NCI-H2196 treated with DMSO at 0.1 percent for 48 hours (cell line): ENCODE measurements around the gene ADGRE2.
"Not testable (repeated sequence)": the region's sequence is repeated elsewhere in the genome, so short reads cannot be mapped to it uniquely, and the experiment has no call there.

Experiments
- DNase-seq: peaks from one replicate; lab custom pipeline; 2025; ENCODE audit not compliant: unreplicated experiment; lab: John Stamatoyannopoulos, UW

Gene ADGRE2

DNA sequence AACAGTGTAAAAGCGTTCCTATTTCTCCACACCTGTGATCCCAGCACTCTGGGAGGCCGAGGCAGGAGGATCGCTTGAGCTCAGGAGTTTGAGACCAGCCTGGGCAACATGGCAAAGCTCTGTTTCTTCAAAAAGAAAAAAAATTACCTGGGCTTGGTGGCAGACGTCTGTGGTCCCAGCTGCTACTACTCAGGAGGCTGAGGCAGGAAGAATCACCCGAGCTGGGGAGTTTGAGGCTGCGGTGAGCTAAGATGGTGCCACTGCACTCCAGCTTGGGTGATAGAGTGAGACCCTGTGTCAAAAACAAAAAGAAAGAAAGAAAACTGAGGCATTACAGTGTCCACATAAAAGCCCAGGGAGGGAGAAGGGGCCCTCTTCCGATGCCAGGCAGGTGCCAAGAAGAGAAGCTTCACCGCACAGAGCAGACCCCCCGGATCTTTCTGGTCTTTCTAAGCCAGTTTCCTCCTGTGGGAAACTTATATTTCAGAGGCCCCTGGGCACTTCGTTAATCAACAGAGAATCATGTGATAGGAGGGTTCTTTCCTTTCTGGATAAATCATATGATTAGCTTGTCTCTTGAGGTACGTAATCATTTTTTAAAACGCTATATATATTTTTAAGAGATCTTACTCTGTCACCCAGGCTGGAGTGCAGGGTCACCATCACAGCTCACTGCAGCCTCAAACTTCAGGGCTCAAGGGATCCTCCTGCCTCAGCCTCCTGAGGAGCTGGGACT is at the start of gene ADGRE2:
Gene ADGRE2 (minus strand): TSS at position 451 of the 736 bp plus-strand sequence. CDS start 1,804 bp downstream, outside the sequence.
- DNase-seq, result not testable (repeated sequence)

GRCh38 chr19:14826006-14826405 is 47.6 kb upstream of the ADGRE2 start:
- DNase-seq, result no peak

GRCh38 chr19:14821937-14822336 is 43.6 kb upstream of the ADGRE2 start:
- DNase-seq, result no peak

- DNase-seq, result no peak
These were observed 40.2 kb upstream of the ADGRE2 start for GRCh38 chr19:14818588-14818987.

- no peak for DNase-seq
These were observed 38.7 kb upstream of the ADGRE2 start for GRCh38 chr19:14817052-14817451.

- DNase-seq, result no peak
These were observed 36.8 kb upstream of the ADGRE2 start for GRCh38 chr19:14814982-14815652.

DNA sequence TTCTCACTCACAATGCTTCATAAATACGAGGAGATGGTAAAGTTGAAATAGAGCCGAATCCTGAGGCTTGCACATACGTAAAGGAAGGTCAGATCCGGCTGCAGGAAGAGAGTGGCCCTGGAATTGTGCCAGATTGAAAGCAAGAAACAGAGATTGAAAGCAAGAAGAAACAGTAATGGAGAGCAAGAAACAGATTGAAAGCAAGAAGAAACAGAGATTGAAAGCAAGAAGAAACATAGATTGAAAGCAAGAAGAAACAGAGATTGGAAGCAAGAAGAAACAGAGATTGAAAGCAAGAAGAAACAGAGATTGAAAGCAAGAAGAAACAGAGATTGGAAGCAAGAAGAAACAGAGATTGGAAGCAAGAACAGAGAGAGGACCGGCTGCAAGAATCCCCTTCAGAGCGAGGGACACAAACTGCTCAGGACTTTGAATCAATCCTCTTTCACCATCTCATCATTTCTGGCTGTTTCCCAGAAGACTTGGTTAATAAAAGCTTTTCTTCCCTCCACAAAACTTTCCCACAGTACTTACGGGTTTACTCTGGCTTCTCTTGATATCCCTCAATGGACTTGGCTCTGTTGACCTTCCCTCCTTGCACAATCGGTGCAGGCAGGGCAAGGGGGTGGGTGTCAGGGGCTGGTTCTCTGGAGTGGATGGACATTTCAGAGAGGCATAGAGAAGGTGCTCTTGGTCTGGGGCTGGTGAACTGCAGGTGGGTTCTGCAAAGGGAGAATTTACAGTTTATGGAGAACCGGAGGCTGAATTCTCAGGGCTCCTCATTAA is 31.1 kb upstream of the ADGRE2 start:
- no peak for DNase-seq

DNA sequence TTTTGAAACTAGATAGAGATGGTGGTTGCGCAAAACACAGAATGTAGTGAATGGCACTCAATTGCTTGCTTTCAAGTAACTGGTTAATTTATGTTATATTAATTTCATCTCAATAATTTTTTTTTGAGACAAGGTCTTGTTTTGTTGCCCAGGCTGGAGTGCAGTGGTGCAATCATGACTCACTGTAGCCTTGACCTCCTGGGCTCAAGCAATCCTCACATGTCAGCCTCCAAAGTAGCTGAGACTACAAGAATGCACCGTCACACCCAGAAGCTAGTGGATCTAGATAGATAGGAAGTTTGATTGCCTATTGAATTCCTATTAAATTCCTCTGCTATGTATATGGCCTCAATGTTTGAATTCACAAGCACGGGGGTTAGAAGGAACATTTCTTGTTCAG is 26.4 kb upstream of the ADGRE2 start:
- DNase-seq, result no peak

DNA sequence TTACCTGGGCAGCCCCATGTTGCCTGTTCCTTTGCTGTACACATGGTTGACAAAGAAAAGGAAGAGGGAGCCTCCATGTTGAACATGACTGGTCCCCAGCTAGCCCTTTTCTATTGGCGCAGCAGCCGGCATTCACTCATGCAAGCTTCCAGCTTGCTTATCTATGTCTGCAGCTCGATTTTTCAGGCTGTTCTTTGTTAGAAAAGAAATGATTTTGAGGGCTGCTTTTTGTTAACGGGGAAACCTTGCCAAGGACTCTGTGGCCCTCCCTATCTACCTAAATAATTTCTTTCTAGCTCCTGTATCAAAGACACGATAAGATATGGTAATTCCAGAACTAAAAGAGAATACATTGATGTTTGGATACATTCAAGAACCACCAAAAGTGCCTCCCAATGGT is 20.4 kb upstream of the ADGRE2 start:
- no peak for DNase-seq

- DNase-seq, result no peak
These were observed 17.7 kb upstream of the ADGRE2 start for GRCh38 chr19:14796021-14796420.

- DNase-seq, result no peak
These were observed 16.8 kb upstream of the ADGRE2 start for GRCh38 chr19:14795078-14795721.

- not testable (repeated sequence) for DNase-seq
These were observed 13.9 kb upstream of the ADGRE2 start for GRCh38 chr19:14792250-14792649.

GRCh38 chr19:14786421-14786851 is 8.1 kb upstream of the ADGRE2 start:
- no peak for DNase-seq

DNA sequence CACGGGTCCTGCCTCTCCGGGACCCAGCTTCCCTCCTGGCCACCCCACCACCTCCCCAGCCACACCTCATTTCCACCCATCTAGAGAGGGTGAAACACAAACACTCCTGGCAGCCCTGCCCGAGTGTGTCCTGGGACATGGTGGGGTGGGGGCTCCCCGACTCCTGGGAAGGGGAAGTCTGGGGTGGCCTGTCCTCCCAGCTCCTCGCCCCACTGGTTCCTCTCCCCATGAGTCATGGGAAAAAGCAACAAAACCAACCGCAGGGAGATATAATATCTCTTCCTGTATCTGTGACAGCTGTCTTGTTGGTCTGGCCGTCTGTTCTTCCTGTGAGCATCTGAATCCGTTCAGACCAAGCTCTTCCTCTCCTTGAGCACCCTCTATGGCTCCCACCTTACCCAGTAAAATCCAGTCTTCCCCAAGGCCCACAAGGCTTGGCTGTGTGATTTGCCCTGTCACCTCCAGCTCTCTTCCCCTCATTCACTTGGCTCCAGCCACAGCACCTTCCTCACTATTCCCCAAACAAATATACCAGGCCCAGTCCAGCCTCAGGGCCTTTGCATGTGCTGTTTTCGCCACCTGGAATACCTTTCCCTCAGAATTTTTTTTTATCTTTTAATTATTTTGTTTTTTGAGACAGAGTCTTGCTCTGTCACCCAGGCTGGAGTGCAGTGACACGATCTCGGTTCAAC is 6.9 kb upstream of the ADGRE2 start:
- DNase-seq, result not testable (repeated sequence)

GRCh38 chr19:14784730-14785101 is 6.4 kb upstream of the ADGRE2 start:
- not testable (repeated sequence) for DNase-seq

DNA sequence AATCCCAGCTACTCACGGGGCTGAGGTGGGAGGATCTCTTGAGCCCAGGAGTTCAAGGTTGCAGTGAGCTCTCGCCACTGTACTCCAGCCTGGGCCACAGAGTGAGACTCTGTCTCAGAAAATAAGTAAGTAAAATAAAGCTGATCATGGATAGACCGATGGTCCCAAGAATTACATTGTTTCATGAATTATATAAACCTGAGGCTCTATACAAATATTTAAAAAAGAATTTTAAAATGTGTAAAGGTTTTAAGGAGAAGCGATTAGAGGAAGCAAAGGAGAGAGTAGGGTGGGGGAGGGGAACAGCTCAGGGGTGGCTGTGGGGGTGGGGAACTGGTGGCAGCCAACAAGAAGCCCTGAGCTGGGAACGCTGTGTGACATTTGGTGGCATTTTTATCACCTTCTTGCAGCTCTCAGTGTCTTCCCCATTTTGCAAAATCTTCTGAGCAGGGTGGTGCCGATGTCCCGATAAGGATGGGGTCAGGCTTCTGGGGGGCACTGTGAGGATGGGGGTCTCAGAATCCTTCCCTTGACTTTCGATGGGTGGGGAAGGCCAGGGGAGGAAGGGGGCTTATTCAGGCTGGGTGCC is 5.1 kb upstream of the ADGRE2 start:
- DNase-seq, result not testable (repeated sequence)

DNA sequence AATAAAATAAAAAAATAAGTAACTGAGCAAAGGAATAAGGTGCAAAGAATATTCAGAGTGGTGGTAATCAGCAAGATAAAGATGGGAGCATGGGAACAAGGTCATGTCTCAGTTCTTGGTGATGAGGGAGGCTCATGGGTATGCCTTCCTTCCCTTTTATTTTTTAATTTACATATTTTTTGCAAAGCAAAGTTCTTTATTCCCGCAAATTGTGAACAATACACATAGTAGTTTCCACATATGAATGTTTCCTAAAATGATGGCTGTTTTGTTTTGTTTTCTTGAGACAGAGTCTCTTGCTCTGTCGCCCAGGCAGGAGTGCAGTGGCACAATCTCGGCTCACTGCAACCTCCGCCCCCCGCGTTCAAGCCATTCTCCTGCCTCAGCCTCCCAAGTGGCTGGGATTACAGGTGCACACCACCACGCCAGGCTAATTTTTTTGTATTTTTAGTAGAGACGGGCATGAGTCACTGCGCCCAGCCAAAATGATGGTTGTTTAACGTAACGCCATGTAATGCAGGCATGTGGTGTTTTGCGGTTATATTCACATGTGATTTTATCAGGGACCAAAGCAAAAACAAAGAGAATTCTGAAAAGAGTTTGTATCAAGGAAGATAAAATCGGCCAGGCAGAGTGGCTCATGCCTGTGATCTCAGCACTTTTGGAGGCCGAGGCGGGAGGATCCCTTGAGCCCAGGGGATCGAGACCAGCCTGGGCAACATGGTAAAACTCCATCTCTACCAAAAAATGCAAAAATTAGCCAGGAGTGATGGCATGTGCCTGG is 4.5 kb upstream of the ADGRE2 start:
- DNase-seq, result no peak

DNA sequence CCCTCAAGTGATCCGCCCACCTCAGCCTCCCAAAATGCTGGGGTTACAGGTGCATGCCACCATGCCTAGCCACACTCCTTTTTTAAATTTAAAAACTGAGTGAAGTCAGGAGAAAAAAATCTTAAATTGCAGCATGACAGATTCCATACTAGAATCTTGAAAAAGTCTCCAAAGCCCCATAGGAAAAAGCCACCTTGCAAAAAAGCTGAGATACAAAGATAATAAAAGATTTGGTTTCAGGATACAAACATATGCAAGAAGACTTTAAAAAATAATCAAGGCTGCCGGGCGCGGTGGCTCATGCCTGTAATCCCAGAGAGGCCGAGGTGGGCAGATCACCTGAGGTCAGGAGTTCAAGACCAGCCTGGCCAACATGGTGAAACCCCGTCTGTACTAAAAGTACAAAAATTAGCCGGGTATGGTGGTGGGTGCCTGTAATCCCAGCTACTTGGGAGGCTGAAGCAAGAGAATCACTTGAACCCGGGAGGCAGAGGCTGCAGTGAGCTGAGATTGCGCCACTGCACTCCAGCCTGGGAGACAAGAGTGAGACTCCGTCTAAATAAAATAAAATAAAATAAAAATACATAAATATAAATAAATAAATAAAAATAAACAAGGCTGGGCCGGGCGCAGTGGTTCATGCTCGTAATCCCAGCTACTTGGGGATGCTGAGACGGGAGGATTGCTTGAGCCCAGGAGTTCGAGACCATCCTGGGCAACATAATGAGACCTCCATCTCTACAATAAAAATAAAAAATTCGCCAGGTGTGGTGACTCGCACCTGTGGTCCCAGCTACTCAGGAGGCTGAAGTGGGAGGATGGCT is 3.6 kb upstream of the ADGRE2 start:
- DNase-seq, result not testable (repeated sequence)
